Loucy (cell line): ENCODE data around the gene PCDH10.

Source experiments
- EZH2phosphoT487 ChIP-seq: fragments of 200-600 bp; IDR thresholded peaks from 2 replicates; pipeline ENCODE4 v1.6.1; 2018; ENCODE audit warnings: antibody characterized with exemption, mild to moderate bottlenecking, moderate library complexity, borderline replicate concordance
- TF ChIP-seq, protein P1 (sequence below): fragments of 200-600 bp; sonication (generic); conservative IDR thresholded peaks from 2 replicates; pipeline ENCODE4 v1.5.1; 2014; ENCODE audit warnings: mild to moderate bottlenecking, antibody characterized with exemption, low read length

DNA sequence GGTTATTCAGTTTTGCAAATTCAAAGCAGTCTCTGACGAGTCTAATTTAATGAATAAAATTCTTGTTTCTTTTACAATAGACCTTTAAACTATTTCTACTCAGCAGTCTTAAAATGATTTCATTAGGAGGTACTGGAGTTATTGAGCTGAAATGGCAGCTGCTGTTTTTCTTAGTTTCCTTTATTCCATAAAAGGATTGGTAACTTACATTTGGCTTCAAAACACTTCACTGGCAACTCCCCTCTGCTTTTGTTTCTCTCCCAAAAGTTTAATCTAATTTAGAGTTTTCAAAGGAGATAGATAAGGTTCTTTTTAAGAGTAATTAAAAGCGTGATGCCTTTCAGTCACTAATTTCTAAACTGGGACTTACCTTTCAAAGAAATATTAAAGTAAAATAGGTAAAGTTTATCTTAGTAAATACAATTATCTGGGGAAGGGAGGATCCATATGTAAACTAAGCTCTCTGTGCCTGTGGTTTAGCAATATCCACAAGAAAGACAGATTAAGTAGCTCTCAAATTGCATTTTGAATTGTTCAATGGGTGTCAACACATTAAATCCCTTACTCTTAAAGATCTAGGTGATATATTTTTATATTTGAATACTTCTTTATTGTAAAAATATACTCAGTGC is 17.1 kb upstream of the PCDH10 start:
- TF ChIP-seq, protein P1, sequence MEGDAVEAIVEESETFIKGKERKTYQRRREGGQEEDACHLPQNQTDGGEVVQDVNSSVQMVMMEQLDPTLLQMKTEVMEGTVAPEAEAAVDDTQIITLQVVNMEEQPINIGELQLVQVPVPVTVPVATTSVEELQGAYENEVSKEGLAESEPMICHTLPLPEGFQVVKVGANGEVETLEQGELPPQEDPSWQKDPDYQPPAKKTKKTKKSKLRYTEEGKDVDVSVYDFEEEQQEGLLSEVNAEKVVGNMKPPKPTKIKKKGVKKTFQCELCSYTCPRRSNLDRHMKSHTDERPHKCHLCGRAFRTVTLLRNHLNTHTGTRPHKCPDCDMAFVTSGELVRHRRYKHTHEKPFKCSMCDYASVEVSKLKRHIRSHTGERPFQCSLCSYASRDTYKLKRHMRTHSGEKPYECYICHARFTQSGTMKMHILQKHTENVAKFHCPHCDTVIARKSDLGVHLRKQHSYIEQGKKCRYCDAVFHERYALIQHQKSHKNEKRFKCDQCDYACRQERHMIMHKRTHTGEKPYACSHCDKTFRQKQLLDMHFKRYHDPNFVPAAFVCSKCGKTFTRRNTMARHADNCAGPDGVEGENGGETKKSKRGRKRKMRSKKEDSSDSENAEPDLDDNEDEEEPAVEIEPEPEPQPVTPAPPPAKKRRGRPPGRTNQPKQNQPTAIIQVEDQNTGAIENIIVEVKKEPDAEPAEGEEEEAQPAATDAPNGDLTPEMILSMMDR = no peak
- no peak for TF ChIP-seq EZH2phosphoT487
